ENCODE data around the gene SUDS3. TPM values are rescaled to one million over a fixed set of nuclear protein-coding genes. Genes with fewer than 3 reads are reported as not detected.

The SUDS3 gene
- total RNA-seq, 2 experiments from 2014 or later = 17.5 to 22.0 TPM

DNA sequence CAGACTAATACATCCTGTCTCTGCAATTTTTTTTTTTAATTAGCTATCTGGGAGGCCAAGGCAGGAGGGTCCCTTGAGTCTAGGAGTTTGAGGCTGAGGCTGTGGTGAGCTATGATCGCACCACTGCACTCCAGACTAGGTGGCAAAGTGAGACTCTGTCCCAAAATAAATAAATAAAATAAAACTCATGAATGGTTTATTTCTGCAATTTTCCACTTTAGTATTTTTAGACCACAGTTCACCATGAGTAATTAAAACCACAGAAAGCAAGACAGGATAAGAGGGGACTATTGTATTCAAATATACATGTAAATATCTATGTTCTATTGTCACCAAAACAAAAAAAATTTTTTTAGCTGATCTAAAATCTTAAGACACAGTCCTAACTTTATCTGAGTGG, 21.5 kb upstream of the SUDS3 start:
- Mint-ChIP-seq H3K36me3 (ENCODE audit: low read depth) (peaks cover 20% of the 10 kb centered on the region), H3K4me1 (ENCODE audit: low read depth) (peaks cover 68% of the 10 kb centered on the region), H3K4me3 (no peak overlapping the region), H3K27ac (no peak overlapping the region), H3K9me3 (peaks cover 2% of the 10 kb centered on the region), H3K27me3 (no peaks in the 10 kb centered on the region)
- ChIA-PET CTCF (interaction anchor here (1.2 to 2.5 kb wide), 2 partner anchors 21 to 173 kb away, joined by 4 to 10 read pairs; partner anchors contain the start of gene SUDS3), POLR2A (interaction anchor here (0.6 kb wide), 1 partner anchor 42 kb away, joined by 4 read pairs; no protein-coding TSS in a partner anchor)
- Histone ChIP-seq H3K4me1 (ENCODE audit: insufficient read depth, low read length) (peaks cover 13% of the 10 kb centered on the region), H3K9me3 (ENCODE audit: control insufficient read depth in 1 of 2, insufficient read depth in 1 of 2, low read length in 2 of 2) (no peaks in the 10 kb centered on the region), H3K4me3 (ENCODE audit: low read length) (no peak overlapping the region), H3K27me3 (ENCODE audit: control insufficient read depth in 1 of 2, insufficient read depth in 2 of 2, low read length in 2 of 2) (no peaks in the 10 kb centered on the region), H3K27ac (ENCODE audit: low read depth in 1 of 2, low read length in 2 of 2) (no peak overlapping the region), H3K36me3 (ENCODE audit: insufficient read depth, low read length) (peaks cover 8% of the 10 kb centered on the region)
- ATAC-seq (ENCODE audit: poor library complexity) (no peak), DNase-seq (no peak)
- intact Hi-C loops (cut with DNase I, micrococcal nuclease) = no loop called here
- TF ChIP-seq, protein P1, sequence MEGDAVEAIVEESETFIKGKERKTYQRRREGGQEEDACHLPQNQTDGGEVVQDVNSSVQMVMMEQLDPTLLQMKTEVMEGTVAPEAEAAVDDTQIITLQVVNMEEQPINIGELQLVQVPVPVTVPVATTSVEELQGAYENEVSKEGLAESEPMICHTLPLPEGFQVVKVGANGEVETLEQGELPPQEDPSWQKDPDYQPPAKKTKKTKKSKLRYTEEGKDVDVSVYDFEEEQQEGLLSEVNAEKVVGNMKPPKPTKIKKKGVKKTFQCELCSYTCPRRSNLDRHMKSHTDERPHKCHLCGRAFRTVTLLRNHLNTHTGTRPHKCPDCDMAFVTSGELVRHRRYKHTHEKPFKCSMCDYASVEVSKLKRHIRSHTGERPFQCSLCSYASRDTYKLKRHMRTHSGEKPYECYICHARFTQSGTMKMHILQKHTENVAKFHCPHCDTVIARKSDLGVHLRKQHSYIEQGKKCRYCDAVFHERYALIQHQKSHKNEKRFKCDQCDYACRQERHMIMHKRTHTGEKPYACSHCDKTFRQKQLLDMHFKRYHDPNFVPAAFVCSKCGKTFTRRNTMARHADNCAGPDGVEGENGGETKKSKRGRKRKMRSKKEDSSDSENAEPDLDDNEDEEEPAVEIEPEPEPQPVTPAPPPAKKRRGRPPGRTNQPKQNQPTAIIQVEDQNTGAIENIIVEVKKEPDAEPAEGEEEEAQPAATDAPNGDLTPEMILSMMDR (IDR thresholded peaks at IDR 0.05) = no peak

DNA sequence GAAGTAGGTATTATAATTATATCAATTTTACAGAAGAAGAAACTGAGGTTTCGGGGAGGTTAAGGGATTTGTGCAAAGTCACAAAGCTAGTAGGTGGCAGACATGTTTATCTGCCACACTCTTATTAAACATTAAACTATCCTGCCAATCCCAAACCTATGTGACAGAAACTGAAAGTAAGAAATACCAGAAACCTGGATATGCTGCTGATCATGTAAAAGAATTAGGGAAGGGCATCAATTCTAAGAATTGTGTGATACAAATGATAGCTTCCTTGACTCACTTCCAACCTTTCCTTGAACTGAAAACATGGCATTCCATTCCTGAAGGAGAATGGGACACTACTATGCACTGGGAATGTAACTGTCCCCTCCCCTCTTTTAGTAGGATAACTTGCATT, 20.5 kb upstream of the SUDS3 start:
- POLR2A ChIA-PET = interaction anchor here (0.6 kb wide), 1 partner anchor 43 kb away, joined by 4 read pairs; no protein-coding TSS in a partner anchor
- TF ChIP-seq, protein P1 (IDR thresholded peaks at IDR 0.05) = no peak
- intact Hi-C loops (cut with DNase I, micrococcal nuclease) = no loop called here
- DNase-seq (no peak), ATAC-seq (ENCODE audit: poor library complexity) (no peak)
- no peaks in the 10 kb centered on the region for H3K9me3 ChIP-seq (ENCODE audit: control insufficient read depth in 1 of 2, insufficient read depth in 1 of 2, low read length in 2 of 2)
- H3K36me3 ChIP-seq (ENCODE audit: insufficient read depth, low read length) = peaks cover 8% of the 10 kb centered on the region
- H3K27ac ChIP-seq (ENCODE audit: low read depth in 1 of 2, low read length in 2 of 2) = no peak overlapping the region
- Mint-ChIP-seq H3K27ac (no peak overlapping the region), H3K4me1 (ENCODE audit: low read depth) (peaks cover 63% of the 10 kb centered on the region), H3K9me3 (peaks cover 2% of the 10 kb centered on the region), H3K36me3 (ENCODE audit: low read depth) (peaks cover 20% of the 10 kb centered on the region), H3K27me3 (no peaks in the 10 kb centered on the region), H3K4me3 (no peak overlapping the region)
- no peaks in the 10 kb centered on the region for H3K27me3 ChIP-seq (ENCODE audit: control insufficient read depth in 1 of 2, insufficient read depth in 2 of 2, low read length in 2 of 2)
- H3K4me1 ChIP-seq (ENCODE audit: insufficient read depth, low read length) = peaks cover 15% of the 10 kb centered on the region
- no peak overlapping the region for H3K4me3 ChIP-seq (ENCODE audit: low read length)
- CTCF ChIA-PET = interaction anchor here (0.6 to 2.5 kb wide), 3 partner anchors 20 to 174 kb away, joined by 4 to 10 read pairs (median 5); partner anchors contain the start of gene SUDS3

DNA sequence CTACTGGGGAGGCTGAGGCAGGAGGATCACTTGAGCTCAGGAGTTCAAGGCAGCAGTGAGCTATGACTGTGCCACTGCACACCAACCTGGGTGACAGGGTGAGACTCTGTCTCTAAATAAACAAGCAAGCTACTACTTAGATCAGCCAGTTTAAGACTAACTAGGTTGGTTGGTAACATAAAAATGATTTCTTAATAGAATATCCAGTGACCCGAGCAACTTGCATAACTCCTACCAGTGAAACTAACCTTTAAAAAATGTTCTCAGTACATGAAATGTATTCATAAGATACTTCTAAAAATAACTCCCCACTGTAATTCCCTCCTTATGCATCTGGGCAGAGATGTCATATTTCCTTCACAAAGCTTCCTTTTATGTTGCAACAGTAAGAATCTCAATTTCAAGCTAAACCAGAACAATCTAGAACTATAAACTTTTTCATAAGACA, 19.5 kb upstream of the SUDS3 start:
- Mint-ChIP-seq H3K36me3 (ENCODE audit: low read depth) (peaks cover 16% of the 10 kb centered on the region), H3K27ac (peak overlapping the region; percentile 84), H3K4me1 (ENCODE audit: low read depth) (peaks cover 63% of the 10 kb centered on the region), H3K9me3 (peaks cover 2% of the 10 kb centered on the region), H3K4me3 (peak overlapping the region; percentile 36), H3K27me3 (no peaks in the 10 kb centered on the region)
- no peaks in the 10 kb centered on the region for H3K27me3 ChIP-seq (ENCODE audit: control insufficient read depth in 1 of 2, insufficient read depth in 2 of 2, low read length in 2 of 2)
- H3K9me3 ChIP-seq (ENCODE audit: control insufficient read depth in 1 of 2, insufficient read depth in 1 of 2, low read length in 2 of 2) = no peaks in the 10 kb centered on the region
- peak overlapping the region in 1 of 2 donors; percentile 70 for H3K27ac ChIP-seq (ENCODE audit: low read depth in 1 of 2, low read length in 2 of 2)
- peaks cover 8% of the 10 kb centered on the region for H3K36me3 ChIP-seq (ENCODE audit: insufficient read depth, low read length)
- peaks cover 15% of the 10 kb centered on the region for H3K4me1 ChIP-seq (ENCODE audit: insufficient read depth, low read length)
- H3K4me3 ChIP-seq (ENCODE audit: low read length) = no peak overlapping the region
- TF ChIP-seq, protein P1 (IDR thresholded peaks at IDR 0.05) = no peak
- DNase-seq = peak in 2 of 14 experiments; percentile 20 to 23
- ChIA-PET POLR2A (interaction anchor here (0.8 to 5.0 kb wide), 3 partner anchors 17 to 1321 kb away, joined by 3 to 76 read pairs (median 43); partner anchors contain the start of genes SUDS3 and TAOK3), CTCF (interaction anchor here (0.9 to 1.8 kb wide), 6 partner anchors 9 to 21 kb away, joined by 3 to 14 read pairs (median 4); partner anchors contain the start of genes SUDS3 and TAOK3)
- ATAC-seq (ENCODE audit: poor library complexity) = no peak
- intact Hi-C loops (cut with DNase I, micrococcal nuclease) = no loop called here
